Astrocyte (in vitro differentiated cells and primary cell): Measurements from ENCODE around the gene CDHR2. TPM values are rescaled to one million over a fixed set of nuclear protein-coding genes. Genes with fewer than 3 reads are reported as not detected.

Experiments used
- DNase-seq: peaks from one replicate; pipeline ENCODE4 v3.0.0-alpha.2; 2010; ENCODE audit warnings: low read depth
- FAIRE-seq: peaks from 2 replicates; lab custom pipeline; 2011; peaks lifted over from hg19 to GRCh38; lab: Jason Lieb, UNC
- H2AFZ ChIP-seq: 2 replicates; pipeline ENCODE4 v1.6.0; 2012; ENCODE audit warnings: low read depth, low read length, inconsistent platforms
- H3K27ac ChIP-seq: 2 replicates; pipeline ENCODE4 v1.5.1; 2011; ENCODE audit warnings: low read depth, low read length, inconsistent platforms
- H3K27me3 ChIP-seq: 2 replicates; pipeline ENCODE4 v1.6.0; 2011; ENCODE audit warnings: low read length, inconsistent platforms; ENCODE audit not compliant: insufficient read depth
- H3K36me3 ChIP-seq: 2 replicates; pipeline ENCODE4 v1.5.1; 2011; ENCODE audit warnings: low read length, inconsistent platforms; ENCODE audit not compliant: insufficient read depth
- H3K4me1 ChIP-seq: 2 replicates; pipeline ENCODE4 v1.5.1; 2011; ENCODE audit warnings: low read length, inconsistent platforms; ENCODE audit not compliant: insufficient read depth
- H3K4me2 ChIP-seq: 2 replicates; pipeline ENCODE4 v1.6.0; 2012; ENCODE audit warnings: low read length, inconsistent platforms
- H3K4me3 ChIP-seq: 2 replicates; pipeline ENCODE4 v1.5.1; 2011; ENCODE audit warnings: low read depth, mild to moderate bottlenecking, low read length, inconsistent platforms; ENCODE audit not compliant: insufficient read depth
- H3K79me2 ChIP-seq: 2 replicates; pipeline ENCODE4 v1.6.0; 2012; ENCODE audit warnings: mild to moderate bottlenecking, low read length, inconsistent platforms; ENCODE audit not compliant: insufficient read depth
- H3K9ac ChIP-seq: 2 replicates; pipeline ENCODE4 v1.6.0; 2012; ENCODE audit warnings: mild to moderate bottlenecking, low read length, inconsistent platforms
- H3K9me3 ChIP-seq: 2 replicates; pipeline ENCODE4 v1.5.1; 2012; ENCODE audit warnings: low read depth, mild to moderate bottlenecking, low read length, inconsistent platforms; ENCODE audit not compliant: insufficient read depth
- H4K20me1 ChIP-seq: 2 replicates; pipeline ENCODE4 v1.6.0; 2012; ENCODE audit warnings: low read length, inconsistent platforms; ENCODE audit not compliant: insufficient read depth
- H3K27ac Mint-ChIP-seq: one replicate; pipeline ENCODE4 v1.8.0; 2021; ENCODE audit warnings: mild to moderate bottlenecking, mixed read lengths; ENCODE audit not compliant: unreplicated experiment
- H3K27me3 Mint-ChIP-seq: one replicate; pipeline ENCODE4 v1.8.0; 2021; ENCODE audit warnings: low read depth, mixed read lengths; ENCODE audit not compliant: unreplicated experiment
- H3K36me3 Mint-ChIP-seq: one replicate; pipeline ENCODE4 v1.8.0; 2021; ENCODE audit warnings: low read depth, mixed read lengths; ENCODE audit not compliant: unreplicated experiment
- H3K4me1 Mint-ChIP-seq: one replicate; pipeline ENCODE4 v1.8.0; 2021; ENCODE audit warnings: low read depth, mixed read lengths; ENCODE audit not compliant: unreplicated experiment
- H3K4me3 Mint-ChIP-seq: one replicate; pipeline ENCODE4 v1.8.0; 2021; ENCODE audit warnings: mild to moderate bottlenecking, moderate library complexity, mixed read lengths; ENCODE audit not compliant: unreplicated experiment
- H3K9me3 Mint-ChIP-seq: one replicate; pipeline ENCODE4 v1.8.0; 2021; ENCODE audit warnings: mild to moderate bottlenecking, mixed read lengths; ENCODE audit not compliant: unreplicated experiment
- CTCF ChIP-seq: IDR thresholded peaks from 2 replicates; pipeline ENCODE4 v1.5.1; 2011; ENCODE audit warnings: low read depth, mild to moderate bottlenecking, inconsistent platforms, low read length, moderate library complexity; ENCODE audit not compliant: insufficient read depth
- EZH2 ChIP-seq: IDR thresholded peaks from 2 replicates; pipeline ENCODE4 v1.6.1; 2012; ENCODE audit warnings: mild to moderate bottlenecking, low read length, inconsistent platforms; ENCODE audit not compliant: insufficient read depth
- total RNA-seq: library from RNA; stranded (reverse); gene quantifications from 2 replicates; pipeline ENCODE4 v1.2.1, GENCODE V29; 2021

The CDHR2 gene
- total RNA-seq, 1 donor from 2014 or later, result 0.43 TPM

- Histone ChIP-seq H2AFZ (no peak overlapping the region), H3K27me3 (no peaks in the 10 kb centered on the region), H3K4me3 (no peak overlapping the region), H3K36me3 (no peaks in the 10 kb centered on the region), H4K20me1 (no peaks in the 10 kb centered on the region), H3K4me1 (no peaks in the 10 kb centered on the region), H3K4me2 (no peak overlapping the region), H3K9me3 (no peaks in the 10 kb centered on the region), H3K27ac (no peak overlapping the region), H3K79me2 (no peaks in the 10 kb centered on the region), H3K9ac (no peak overlapping the region)
- no peak for FAIRE-seq
- TF ChIP-seq EZH2 (no peak), CTCF (no peak)
- DNase-seq, result no peak
- H3K9me3 Mint-ChIP-seq, result no peaks in the 10 kb centered on the region
- H3K27ac Mint-ChIP-seq, result no peak overlapping the region
- no peaks in the 10 kb centered on the region for H3K4me1 Mint-ChIP-seq
- H3K36me3 Mint-ChIP-seq, result no peaks in the 10 kb centered on the region
- peaks cover 16% of the 10 kb centered on the region for H3K27me3 Mint-ChIP-seq
- no peak overlapping the region for H3K4me3 Mint-ChIP-seq
Measured at GRCh38 chr5:176521699-176522263, 27.4 kb upstream of the CDHR2 start.

GRCh38 chr5:176524138-176524537 is 25.0 kb upstream of the CDHR2 start:
- no peaks in the 10 kb centered on the region for H3K36me3 ChIP-seq
- no peaks in the 10 kb centered on the region for H3K4me1 Mint-ChIP-seq
- H3K36me3 Mint-ChIP-seq, result no peaks in the 10 kb centered on the region
- no peak overlapping the region for H3K27ac Mint-ChIP-seq
- H3K9me3 Mint-ChIP-seq, result no peaks in the 10 kb centered on the region
- H3K9ac ChIP-seq, result no peak overlapping the region
- no peaks in the 10 kb centered on the region for H4K20me1 ChIP-seq
- no peak overlapping the region for H3K4me3 Mint-ChIP-seq
- TF ChIP-seq EZH2, result no peak
- TF ChIP-seq CTCF, result no peak
- no peak overlapping the region for H3K4me3 ChIP-seq
- no peaks in the 10 kb centered on the region for H3K79me2 ChIP-seq
- no peaks in the 10 kb centered on the region for H3K27me3 ChIP-seq
- no peak overlapping the region for H3K4me2 ChIP-seq
- H3K4me1 ChIP-seq, result no peaks in the 10 kb centered on the region
- H3K27ac ChIP-seq, result no peak overlapping the region
- no peaks in the 10 kb centered on the region for H3K9me3 ChIP-seq
- H2AFZ ChIP-seq, result no peak overlapping the region
- FAIRE-seq, result no peak
- no peak for DNase-seq
- H3K27me3 Mint-ChIP-seq, result peaks cover 16% of the 10 kb centered on the region

GRCh38 chr5:176524987-176525386 is 24.2 kb upstream of the CDHR2 start:
- Histone ChIP-seq H3K9ac (no peak overlapping the region), H3K4me1 (no peaks in the 10 kb centered on the region), H3K27ac (no peak overlapping the region), H3K4me2 (no peak overlapping the region), H3K9me3 (no peaks in the 10 kb centered on the region), H3K27me3 (no peaks in the 10 kb centered on the region), H3K4me3 (no peak overlapping the region), H2AFZ (no peak overlapping the region), H4K20me1 (peaks cover 4% of the 10 kb centered on the region), H3K79me2 (no peaks in the 10 kb centered on the region), H3K36me3 (no peaks in the 10 kb centered on the region)
- peaks cover 2% of the 10 kb centered on the region for H3K36me3 Mint-ChIP-seq
- peaks cover 13% of the 10 kb centered on the region for H3K27me3 Mint-ChIP-seq
- H3K9me3 Mint-ChIP-seq, result no peaks in the 10 kb centered on the region
- no peak overlapping the region for H3K4me3 Mint-ChIP-seq
- no peaks in the 10 kb centered on the region for H3K4me1 Mint-ChIP-seq
- FAIRE-seq (no peak), DNase-seq (no peak)
- no peak overlapping the region for H3K27ac Mint-ChIP-seq
- no peak for TF ChIP-seq EZH2
- no peak for TF ChIP-seq CTCF
